Measurements from ENCODE around the gene LCN2.

GRCh38 chr9:128149001-128149701 lies at the start of gene LCN2:
- TF ChIP-seq, protein P1, sequence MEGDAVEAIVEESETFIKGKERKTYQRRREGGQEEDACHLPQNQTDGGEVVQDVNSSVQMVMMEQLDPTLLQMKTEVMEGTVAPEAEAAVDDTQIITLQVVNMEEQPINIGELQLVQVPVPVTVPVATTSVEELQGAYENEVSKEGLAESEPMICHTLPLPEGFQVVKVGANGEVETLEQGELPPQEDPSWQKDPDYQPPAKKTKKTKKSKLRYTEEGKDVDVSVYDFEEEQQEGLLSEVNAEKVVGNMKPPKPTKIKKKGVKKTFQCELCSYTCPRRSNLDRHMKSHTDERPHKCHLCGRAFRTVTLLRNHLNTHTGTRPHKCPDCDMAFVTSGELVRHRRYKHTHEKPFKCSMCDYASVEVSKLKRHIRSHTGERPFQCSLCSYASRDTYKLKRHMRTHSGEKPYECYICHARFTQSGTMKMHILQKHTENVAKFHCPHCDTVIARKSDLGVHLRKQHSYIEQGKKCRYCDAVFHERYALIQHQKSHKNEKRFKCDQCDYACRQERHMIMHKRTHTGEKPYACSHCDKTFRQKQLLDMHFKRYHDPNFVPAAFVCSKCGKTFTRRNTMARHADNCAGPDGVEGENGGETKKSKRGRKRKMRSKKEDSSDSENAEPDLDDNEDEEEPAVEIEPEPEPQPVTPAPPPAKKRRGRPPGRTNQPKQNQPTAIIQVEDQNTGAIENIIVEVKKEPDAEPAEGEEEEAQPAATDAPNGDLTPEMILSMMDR (IDR thresholded peaks at IDR 0.05) = no peak
- TF ChIP-seq POLR2A (IDR thresholded peaks at IDR 0.05) = peak in 1 of 4 donors; percentile 34
